Inflammatory macrophage treated with lipopolysaccharide for 4 hours (primary cell): ENCODE data around the gene CCDC192.

ENCODE experiments used
- DNase-seq: peaks from one replicate; pipeline ENCODE4 v3.0.0-alpha.2; 2020

The CCDC192 gene

GRCh38 chr5:127892467-127893207 lies 189.4 kb downstream of the CCDC192 start:
- DNase-seq: no peak

GRCh38 chr5:127893232-127893631 lies 190.0 kb downstream of the CCDC192 start:
- DNase-seq: no peak

GRCh38 chr5:127894461-127894860 lies 191.3 kb downstream of the CCDC192 start:
- DNase-seq: no peak

GRCh38 chr5:127898551-127899213 lies 195.5 kb downstream of the CCDC192 start:
- peak; percentile 39 for DNase-seq

GRCh38 chr5:127899214-127899610 lies 196.0 kb downstream of the CCDC192 start:
- DNase-seq: no peak

- DNase-seq: no peak
Measured at GRCh38 chr5:127906562-127907204, 203.5 kb downstream of the CCDC192 start.

GRCh38 chr5:127907907-127908306 lies 204.7 kb downstream of the CCDC192 start:
- no peak for DNase-seq

GRCh38 chr5:127909066-127909465 lies 205.9 kb downstream of the CCDC192 start:
- DNase-seq: peak; percentile 14

- no peak for DNase-seq
Measured at GRCh38 chr5:127909821-127910220, 206.6 kb downstream of the CCDC192 start.

GRCh38 chr5:127910307-127910956 lies 207.2 kb downstream of the CCDC192 start:
- no peak for DNase-seq

GRCh38 chr5:127911619-127912018 lies 208.4 kb downstream of the CCDC192 start:
- no peak for DNase-seq

- DNase-seq: no peak
Measured at GRCh38 chr5:127912411-127912810, 209.2 kb downstream of the CCDC192 start.

- DNase-seq: no peak
Measured at GRCh38 chr5:127916885-127917573, 213.8 kb downstream of the CCDC192 start.

GRCh38 chr5:127919006-127919796 lies 216.0 kb downstream of the CCDC192 start:
- no peak for DNase-seq

GRCh38 chr5:127919818-127920217 lies 216.6 kb downstream of the CCDC192 start:
- DNase-seq: no peak

- DNase-seq: no peak
Measured at GRCh38 chr5:127920936-127921335, 217.7 kb downstream of the CCDC192 start.

GRCh38 chr5:127922603-127923002 lies 219.4 kb downstream of the CCDC192 start:
- DNase-seq: no peak

- no peak for DNase-seq
Measured at GRCh38 chr5:127923804-127924570, 220.8 kb downstream of the CCDC192 start.

GRCh38 chr5:127924606-127925005 lies 221.4 kb downstream of the CCDC192 start:
- no peak for DNase-seq

GRCh38 chr5:127925916-127926315 lies 222.7 kb downstream of the CCDC192 start:
- no peak for DNase-seq

- no peak for DNase-seq
Measured at GRCh38 chr5:127926974-127927373, 223.8 kb downstream of the CCDC192 start.
